HG02588 (cell line): ENCODE data around the gene ZNF536.
"Not testable (repeated sequence)": the region's sequence is repeated elsewhere in the genome, so short reads cannot be mapped to it uniquely, and the experiment has no call there.

ENCODE experiments used
- ATAC-seq: cut with Tn5 transposase; IDR thresholded peaks from one replicate; pipeline ENCODE4 v1.9.1; 2021; ENCODE audit warnings: mild to moderate bottlenecking, moderate library complexity; ENCODE audit not compliant: unreplicated experiment

Gene ZNF536

DNA sequence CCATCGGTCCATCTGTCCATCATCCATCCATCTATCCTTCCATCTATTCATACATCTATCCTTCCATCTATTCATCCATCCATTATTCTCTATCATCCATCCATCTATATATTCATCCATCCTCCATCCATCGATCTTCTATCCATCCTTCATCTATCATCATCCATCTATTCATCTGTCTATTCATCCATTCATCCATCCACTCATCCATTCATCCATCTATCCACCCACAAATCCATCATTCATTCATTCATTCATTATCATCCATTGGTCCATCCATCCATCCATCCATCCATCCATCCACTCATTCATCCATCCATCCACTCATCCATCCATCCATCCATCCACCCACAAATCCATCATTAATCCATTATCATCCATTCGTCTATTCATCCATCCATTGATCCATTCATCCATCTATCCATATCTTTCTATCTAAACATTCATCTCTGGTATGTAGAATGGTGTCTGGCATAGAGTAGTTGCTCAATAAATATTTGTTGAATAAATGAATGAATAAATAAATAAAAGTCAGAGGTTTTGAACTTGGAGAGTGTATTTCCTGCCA lies 36.6 kb downstream of the ZNF536 start:
- ATAC-seq: no peak

DNA sequence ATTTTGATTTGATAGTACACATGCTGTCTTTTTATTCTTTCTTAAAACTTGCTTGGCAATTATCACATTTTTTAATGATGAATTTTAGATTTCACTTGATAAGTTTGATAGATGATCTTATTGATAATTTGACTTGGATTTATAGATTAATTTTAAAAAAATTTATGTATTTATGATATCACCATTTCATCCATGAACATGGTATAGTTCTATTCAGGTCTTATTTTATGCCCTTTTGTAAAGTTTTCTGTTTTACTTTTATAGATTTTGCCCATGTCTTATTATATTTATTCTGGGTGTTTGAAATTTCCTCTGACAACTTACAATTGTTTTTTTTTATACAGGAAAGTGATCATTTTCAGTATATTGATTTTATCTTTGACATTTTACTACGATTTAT lies 39.5 kb downstream of the ZNF536 start:
- no peak for ATAC-seq

DNA sequence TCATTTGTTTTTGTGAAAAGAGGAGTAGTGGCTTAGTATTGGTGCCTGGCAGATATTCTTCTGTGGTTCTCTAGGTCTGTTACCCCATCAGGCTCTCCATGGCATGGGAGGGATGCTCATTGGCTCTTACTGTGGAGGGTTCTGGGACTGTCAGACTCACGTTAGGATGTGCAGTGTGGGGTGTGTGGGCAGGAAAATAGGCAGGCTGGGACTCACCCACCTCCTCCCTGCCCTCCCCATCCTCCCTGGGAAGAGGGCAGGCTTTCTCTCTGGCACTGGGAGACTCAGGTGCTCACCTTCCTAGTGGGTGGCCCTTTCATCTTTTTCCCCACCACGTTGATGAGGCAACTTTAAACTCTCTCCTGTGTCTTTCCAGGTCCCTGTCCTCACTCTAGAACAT lies 44.2 kb downstream of the ZNF536 start:
- ATAC-seq: no peak

DNA sequence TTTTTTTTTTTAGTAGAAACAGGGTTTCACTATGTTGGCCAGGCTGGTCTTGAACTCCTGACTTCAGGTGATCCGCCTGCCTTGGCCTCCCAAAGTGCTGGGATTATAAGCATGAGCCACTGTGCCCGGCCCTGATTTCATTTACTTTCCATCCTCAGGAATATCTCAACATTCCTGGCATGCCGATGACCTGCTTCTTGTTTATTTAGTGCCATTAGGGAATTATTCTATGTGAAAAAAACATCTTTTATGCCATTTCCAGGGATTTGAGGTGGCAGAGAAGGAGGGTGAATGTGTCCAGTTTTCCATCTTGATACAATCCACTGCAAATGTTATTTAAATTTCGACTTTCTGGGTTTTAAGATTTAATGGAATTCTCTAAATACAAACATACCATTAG lies 45.0 kb downstream of the ZNF536 start:
- ATAC-seq: not testable (repeated sequence)

GRCh38 chr19:30419568-30420180 lies 47.5 kb downstream of the ZNF536 start:
- no peak for ATAC-seq

- no peak for ATAC-seq
These were observed 48.1 kb downstream of the ZNF536 start for GRCh38 chr19:30420316-30420715.

DNA sequence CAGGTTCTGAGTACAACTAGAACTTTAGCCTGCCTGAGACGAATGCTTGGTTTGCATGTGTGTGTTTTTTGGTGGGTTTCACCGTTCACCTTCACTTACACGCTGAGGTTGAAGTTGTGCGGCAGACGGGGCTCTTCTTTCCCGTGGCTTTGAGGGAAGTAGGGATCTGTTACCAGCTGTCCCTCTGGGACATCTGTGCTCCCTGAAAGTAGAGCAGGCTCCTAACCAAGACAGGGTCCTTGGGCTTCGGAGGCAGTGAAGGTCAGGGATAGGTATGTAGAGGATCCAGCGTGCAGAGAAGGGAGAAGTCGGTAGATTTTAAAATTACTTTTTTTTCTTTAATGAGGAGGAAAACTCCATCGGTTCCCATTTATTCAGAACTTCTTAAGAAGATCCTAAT lies 48.7 kb downstream of the ZNF536 start:
- no peak for ATAC-seq

GRCh38 chr19:30421571-30421970 lies 49.4 kb downstream of the ZNF536 start:
- no peak for ATAC-seq

DNA sequence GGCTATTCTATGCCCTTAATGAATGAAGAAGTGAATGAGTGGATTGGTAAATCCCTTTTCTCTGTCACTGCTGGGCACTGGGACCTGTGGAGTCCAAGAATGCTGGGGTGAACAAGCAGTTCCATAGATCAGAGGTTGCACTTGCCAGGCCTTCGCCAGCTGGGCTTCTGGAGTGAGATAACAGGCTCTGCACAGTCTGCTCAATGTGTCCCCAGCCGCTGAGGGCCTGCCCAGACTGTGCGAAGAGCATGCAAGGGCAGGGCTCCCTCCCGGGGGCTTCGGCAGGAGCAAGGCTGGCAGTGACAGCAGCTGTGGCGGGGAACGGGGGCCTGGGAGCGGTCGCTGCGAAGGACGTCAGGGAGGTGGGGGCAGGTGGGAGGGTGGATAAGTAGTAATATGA lies 51.3 kb downstream of the ZNF536 start:
- no peak for ATAC-seq

- no peak for ATAC-seq
These were observed 54.0 kb downstream of the ZNF536 start for GRCh38 chr19:30425885-30426838.

GRCh38 chr19:30426864-30427263 lies 54.7 kb downstream of the ZNF536 start:
- no peak for ATAC-seq

- ATAC-seq: no peak
These were observed 56.0 kb downstream of the ZNF536 start for GRCh38 chr19:30428092-30428680.

GRCh38 chr19:30428844-30429243 lies 56.7 kb downstream of the ZNF536 start:
- ATAC-seq: no peak

DNA sequence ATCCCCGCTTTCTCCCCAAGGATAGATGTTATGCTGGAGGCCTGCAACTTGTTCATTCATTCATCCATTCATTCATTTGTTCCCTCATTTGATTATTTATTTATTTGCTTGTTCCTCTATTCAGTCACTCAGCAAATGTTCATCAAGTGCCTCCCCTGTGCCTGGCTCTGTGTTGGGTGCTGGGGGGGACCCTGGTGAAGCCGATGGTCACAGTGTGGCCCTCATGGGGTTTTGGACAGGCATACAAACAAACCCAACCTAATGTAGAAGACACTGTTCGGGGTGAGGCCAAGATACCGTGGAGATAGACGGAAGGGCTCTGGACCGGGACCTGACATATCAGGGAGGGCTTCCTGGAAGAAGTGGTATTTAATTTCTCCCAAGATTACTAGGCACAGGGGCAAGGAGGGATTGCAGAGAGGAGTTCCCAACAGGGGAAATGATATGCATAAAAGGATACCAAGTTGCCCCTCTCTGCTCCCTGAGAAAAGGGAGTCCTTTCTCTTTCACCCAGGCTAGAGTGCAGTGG lies 58.1 kb downstream of the ZNF536 start:
- no peak for ATAC-seq

DNA sequence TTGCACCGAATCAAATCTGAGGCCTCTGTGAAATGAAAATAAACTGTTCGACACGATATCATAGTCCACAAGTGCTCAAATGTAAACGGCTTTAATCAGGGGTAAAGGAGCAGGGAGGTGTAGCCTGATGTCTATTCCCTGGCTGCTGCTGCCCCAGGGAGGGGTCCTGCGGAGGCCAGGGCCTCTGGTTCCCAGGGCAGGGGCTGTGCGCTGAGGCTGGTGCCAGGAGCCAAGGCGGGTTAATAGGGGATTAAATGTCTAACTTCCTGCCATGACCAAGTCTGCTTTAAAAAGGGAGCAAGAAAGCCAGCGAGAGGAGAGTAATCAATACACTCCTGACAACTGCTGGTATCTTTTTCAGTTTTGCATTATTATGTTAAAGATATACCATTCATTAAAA lies 59.4 kb downstream of the ZNF536 start:
- no peak for ATAC-seq

GRCh38 chr19:30434797-30435594 lies 62.8 kb downstream of the ZNF536 start:
- no peak for ATAC-seq

GRCh38 chr19:30437869-30438268 lies 65.7 kb downstream of the ZNF536 start:
- ATAC-seq: no peak

GRCh38 chr19:30439310-30439709 lies 67.1 kb downstream of the ZNF536 start:
- ATAC-seq: no peak

DNA sequence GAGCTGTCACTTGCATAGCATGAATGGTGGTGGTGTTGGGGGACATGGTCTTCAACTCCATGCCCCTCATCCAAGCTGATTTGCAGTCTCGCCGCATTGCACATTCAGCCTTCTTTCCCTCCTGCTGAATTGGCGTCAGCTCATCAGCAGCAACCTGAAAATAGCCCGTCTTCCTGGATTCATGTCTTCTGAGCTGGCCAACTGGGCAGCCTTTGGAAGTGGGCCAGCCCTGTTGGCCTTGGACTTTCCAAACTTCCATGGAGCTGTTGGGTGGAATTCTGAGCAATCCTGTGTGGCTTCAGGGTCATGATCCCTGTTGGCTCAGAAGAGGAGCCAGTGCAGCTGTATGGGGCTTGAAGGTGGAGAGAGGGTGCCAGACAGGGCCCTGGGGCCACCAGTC lies 68.8 kb downstream of the ZNF536 start:
- no peak for ATAC-seq

GRCh38 chr19:30442674-30443073 lies 70.5 kb downstream of the ZNF536 start:
- no peak for ATAC-seq
